Measurements from ENCODE around the gene THUMPD2.

THUMPD2 gene

GRCh38 chr2:39735648-39736047 lies 43.4 kb downstream of the THUMPD2 start:
- DNase-seq: no peak
- H3K27me3 ChIP-seq (ENCODE audit: control insufficient read depth in 1 of 2, insufficient read depth in 1 of 2, low read length in 2 of 2): no peaks in the 10 kb centered on the region
- no peak overlapping the region for H3K18ac ChIP-seq (ENCODE audit: low read depth in 1 of 2, low read length in 2 of 2)
- no peak overlapping the region for H3K9ac ChIP-seq (ENCODE audit: low read length)
- no peak overlapping the region for H2BK5ac ChIP-seq (ENCODE audit: low read depth, low read length, poor library complexity, severe bottlenecking)
- 98% methylated on average over 3 of the region's 3 CpGs for WGBS
- H2BK15ac ChIP-seq (ENCODE audit: low read depth, poor library complexity, severe bottlenecking): no peak overlapping the region
- H3K27ac ChIP-seq (ENCODE audit: low read length, poor library complexity, severe bottlenecking): peak overlapping the region; percentile 20
- H2BK12ac ChIP-seq (ENCODE audit: low read length in 2 of 2): peak overlapping the region in 1 of 2 experiments; percentile 11
- H3K14ac ChIP-seq (ENCODE audit: low read length in 2 of 2): no peak overlapping the region
- H2AFZ ChIP-seq (ENCODE audit: low read depth, low read length): no peak overlapping the region
- H3K36me3 ChIP-seq (ENCODE audit: control insufficient read depth in 1 of 2, insufficient read depth in 2 of 2, low read depth in 1 of 2, low read length in 2 of 2): peaks cover 0 to 65% of the 10 kb centered on the region in 2 experiments
- peaks cover 15% of the 10 kb centered on the region for H3K79me1 ChIP-seq (replicated peaks; ENCODE audit: low read length, poor library complexity, severe bottlenecking)
- H2AK5ac ChIP-seq (ENCODE audit: low read length, severe bottlenecking): peak overlapping the region; percentile 3
- no peak overlapping the region for H3K4me3 ChIP-seq (ENCODE audit: insufficient read depth in 1 of 2, low read depth in 1 of 2, low read length in 2 of 2)
- H3K4me2 ChIP-seq (ENCODE audit: low read length, poor library complexity, severe bottlenecking): no peak overlapping the region
- no peak overlapping the region for H2BK120ac ChIP-seq (ENCODE audit: low read depth, low read length)
- no peak overlapping the region for H4K91ac ChIP-seq (ENCODE audit: low read length)
- no peak overlapping the region for H3K4ac ChIP-seq (ENCODE audit: low read depth in 1 of 2, low read length in 2 of 2)
- H3K9me3 ChIP-seq (ENCODE audit: control insufficient read depth, low read length): no peaks in the 10 kb centered on the region
- H3K4me1 ChIP-seq (ENCODE audit: control insufficient read depth, insufficient read depth, low read depth, low read length): peaks cover 20% of the 10 kb centered on the region
- no peak overlapping the region for H4K8ac ChIP-seq (ENCODE audit: low read length)
- no peak overlapping the region for H3K23ac ChIP-seq (ENCODE audit: low read length in 2 of 2)

- Histone ChIP-seq H3K9me3 (ENCODE audit: control insufficient read depth, low read length) (no peaks in the 10 kb centered on the region), H3K23ac (ENCODE audit: low read length in 2 of 2) (no peak overlapping the region), H2BK15ac (ENCODE audit: low read depth, poor library complexity, severe bottlenecking) (no peak overlapping the region)
Observed at GRCh38 chr2:39734445-39734844, 44.6 kb downstream of the THUMPD2 start.

GRCh38 chr2:39733070-39733674 lies 45.9 kb downstream of the THUMPD2 start:
- Histone ChIP-seq H3K14ac (ENCODE audit: low read length in 2 of 2) (no peak overlapping the region), H3K36me3 (ENCODE audit: control insufficient read depth in 1 of 2, insufficient read depth in 2 of 2, low read depth in 1 of 2, low read length in 2 of 2) (peaks cover 0 to 49% of the 10 kb centered on the region in 2 experiments), H4K91ac (ENCODE audit: low read length) (no peak overlapping the region), H3K4ac (ENCODE audit: low read depth in 1 of 2, low read length in 2 of 2) (no peak overlapping the region), H3K27me3 (ENCODE audit: control insufficient read depth in 1 of 2, insufficient read depth in 1 of 2, low read length in 2 of 2) (no peaks in the 10 kb centered on the region), H3K9me3 (ENCODE audit: control insufficient read depth, low read length) (no peaks in the 10 kb centered on the region), H3K18ac (ENCODE audit: low read depth in 1 of 2, low read length in 2 of 2) (no peak overlapping the region), H2BK120ac (ENCODE audit: low read depth, low read length) (no peak overlapping the region), H3K4me2 (ENCODE audit: low read length, poor library complexity, severe bottlenecking) (no peak overlapping the region), H2BK15ac (ENCODE audit: low read depth, poor library complexity, severe bottlenecking) (no peak overlapping the region), H3K23ac (ENCODE audit: low read length in 2 of 2) (no peak overlapping the region), H3K9ac (ENCODE audit: low read length) (no peak overlapping the region), H4K8ac (ENCODE audit: low read length) (no peak overlapping the region), H2BK5ac (ENCODE audit: low read depth, low read length, poor library complexity, severe bottlenecking) (no peak overlapping the region), H3K4me3 (ENCODE audit: insufficient read depth in 1 of 2, low read depth in 1 of 2, low read length in 2 of 2) (no peak overlapping the region), H2AK5ac (ENCODE audit: low read length, severe bottlenecking) (no peak overlapping the region), H3K79me1 (replicated peaks; ENCODE audit: low read length, poor library complexity, severe bottlenecking) (peaks cover 18% of the 10 kb centered on the region), H3K27ac (ENCODE audit: low read length, poor library complexity, severe bottlenecking) (no peak overlapping the region), H2BK12ac (ENCODE audit: low read length in 2 of 2) (no peak overlapping the region), H2AFZ (ENCODE audit: low read depth, low read length) (no peak overlapping the region), H3K4me1 (ENCODE audit: control insufficient read depth, insufficient read depth, low read depth, low read length) (peaks cover 18% of the 10 kb centered on the region)
- no peak for DNase-seq
- 99% methylated on average over 9 of the region's 10 CpGs for WGBS

More at GRCh38 chr2:39734445-39734844, 44.6 kb downstream of the THUMPD2 start:
- no peak overlapping the region for H3K4me3 ChIP-seq (ENCODE audit: insufficient read depth in 1 of 2, low read depth in 1 of 2, low read length in 2 of 2)
- no peak overlapping the region for H3K27ac ChIP-seq (ENCODE audit: low read length, poor library complexity, severe bottlenecking)
- peaks cover 0 to 58% of the 10 kb centered on the region in 2 experiments for H3K36me3 ChIP-seq (ENCODE audit: control insufficient read depth in 1 of 2, insufficient read depth in 2 of 2, low read depth in 1 of 2, low read length in 2 of 2)
- H2AK5ac ChIP-seq (ENCODE audit: low read length, severe bottlenecking): no peak overlapping the region
- no peak overlapping the region for H4K8ac ChIP-seq (ENCODE audit: low read length)
- peaks cover 20% of the 10 kb centered on the region for H3K4me1 ChIP-seq (ENCODE audit: control insufficient read depth, insufficient read depth, low read depth, low read length)
- no peak overlapping the region for H3K18ac ChIP-seq (ENCODE audit: low read depth in 1 of 2, low read length in 2 of 2)
- no peak overlapping the region for H3K4me2 ChIP-seq (ENCODE audit: low read length, poor library complexity, severe bottlenecking)
- H3K27me3 ChIP-seq (ENCODE audit: control insufficient read depth in 1 of 2, insufficient read depth in 1 of 2, low read length in 2 of 2): no peaks in the 10 kb centered on the region
- no peak overlapping the region for H3K9ac ChIP-seq (ENCODE audit: low read length)
- no peak overlapping the region for H2BK120ac ChIP-seq (ENCODE audit: low read depth, low read length)
- H2BK12ac ChIP-seq (ENCODE audit: low read length in 2 of 2): no peak overlapping the region
- no peak overlapping the region for H3K14ac ChIP-seq (ENCODE audit: low read length in 2 of 2)
- no peak overlapping the region for H4K91ac ChIP-seq (ENCODE audit: low read length)
- DNase-seq: no peak
- peaks cover 18% of the 10 kb centered on the region for H3K79me1 ChIP-seq (replicated peaks; ENCODE audit: low read length, poor library complexity, severe bottlenecking)
- no peak overlapping the region for H2AFZ ChIP-seq (ENCODE audit: low read depth, low read length)
- no peak overlapping the region for H2BK5ac ChIP-seq (ENCODE audit: low read depth, low read length, poor library complexity, severe bottlenecking)
- H3K4ac ChIP-seq (ENCODE audit: low read depth in 1 of 2, low read length in 2 of 2): no peak overlapping the region

- no peak overlapping the region for H4K91ac ChIP-seq (ENCODE audit: low read length)
- H2AK5ac ChIP-seq (ENCODE audit: low read length, severe bottlenecking): no peak overlapping the region
- H3K9ac ChIP-seq (ENCODE audit: low read length): no peak overlapping the region
- H3K4me2 ChIP-seq (ENCODE audit: low read length, poor library complexity, severe bottlenecking): no peak overlapping the region
- no peak overlapping the region for H2BK12ac ChIP-seq (ENCODE audit: low read length in 2 of 2)
- H2BK120ac ChIP-seq (ENCODE audit: low read depth, low read length): no peak overlapping the region
- H3K79me1 ChIP-seq (replicated peaks; ENCODE audit: low read length, poor library complexity, severe bottlenecking): peaks cover 18% of the 10 kb centered on the region
- no peak overlapping the region for H3K14ac ChIP-seq (ENCODE audit: low read length in 2 of 2)
- peaks cover 12% of the 10 kb centered on the region for H3K4me1 ChIP-seq (ENCODE audit: control insufficient read depth, insufficient read depth, low read depth, low read length)
- peaks cover 0 to 44% of the 10 kb centered on the region in 2 experiments for H3K36me3 ChIP-seq (ENCODE audit: control insufficient read depth in 1 of 2, insufficient read depth in 2 of 2, low read depth in 1 of 2, low read length in 2 of 2)
- no peak overlapping the region for H3K23ac ChIP-seq (ENCODE audit: low read length in 2 of 2)
- peak overlapping the region in 1 of 2 experiments; percentile 3 for H3K18ac ChIP-seq (ENCODE audit: low read depth in 1 of 2, low read length in 2 of 2)
- H3K4me3 ChIP-seq (ENCODE audit: insufficient read depth in 1 of 2, low read depth in 1 of 2, low read length in 2 of 2): no peak overlapping the region
- no peak overlapping the region for H4K8ac ChIP-seq (ENCODE audit: low read length)
- no peaks in the 10 kb centered on the region for H3K27me3 ChIP-seq (ENCODE audit: control insufficient read depth in 1 of 2, insufficient read depth in 1 of 2, low read length in 2 of 2)
- no peaks in the 10 kb centered on the region for H3K9me3 ChIP-seq (ENCODE audit: control insufficient read depth, low read length)
- H3K4ac ChIP-seq (ENCODE audit: low read depth in 1 of 2, low read length in 2 of 2): no peak overlapping the region
- H2AFZ ChIP-seq (ENCODE audit: low read depth, low read length): no peak overlapping the region
- no peak overlapping the region for H3K27ac ChIP-seq (ENCODE audit: low read length, poor library complexity, severe bottlenecking)
- H2BK5ac ChIP-seq (ENCODE audit: low read depth, low read length, poor library complexity, severe bottlenecking): no peak overlapping the region
- H2BK15ac ChIP-seq (ENCODE audit: low read depth, poor library complexity, severe bottlenecking): no peak overlapping the region
- DNase-seq: no peak
- 100% methylated on average over 1 of the region's 1 CpG for WGBS
Observed at GRCh38 chr2:39732482-39732881, 46.6 kb downstream of the THUMPD2 start.

Data from mesenchymal stem cell (in vitro differentiated cells and primary cell).